ENCODE results near the gene TMEM117.
"Not testable (repeated sequence)": the region's sequence is repeated elsewhere in the genome, so short reads cannot be mapped to it uniquely, and the experiment has no call there.

Gene TMEM117

GRCh38 chr12:43841253-43841652 is 5.4 kb downstream of the TMEM117 start:
- DNase-seq, result no peak

GRCh38 chr12:43842259-43842658 is 6.4 kb downstream of the TMEM117 start:
- DNase-seq, result no peak

GRCh38 chr12:43847425-43848225 is 11.7 kb downstream of the TMEM117 start:
- DNase-seq, result not testable (repeated sequence)

- no peak for DNase-seq
Observed at GRCh38 chr12:43848226-43848507, 12.3 kb downstream of the TMEM117 start.

GRCh38 chr12:43848786-43849185 is 12.9 kb downstream of the TMEM117 start:
- DNase-seq, result no peak

- DNase-seq, result no peak
Observed at GRCh38 chr12:43852744-43853143, 16.9 kb downstream of the TMEM117 start.

GRCh38 chr12:43856972-43857371 is 21.1 kb downstream of the TMEM117 start:
- no peak for DNase-seq

GRCh38 chr12:43858096-43858495 is 22.2 kb downstream of the TMEM117 start:
- no peak for DNase-seq

GRCh38 chr12:43858991-43859390 is 23.1 kb downstream of the TMEM117 start:
- DNase-seq, result no peak

GRCh38 chr12:43861015-43861839 is 25.3 kb downstream of the TMEM117 start:
- DNase-seq, result no peak

- DNase-seq, result no peak
Observed at GRCh38 chr12:43861840-43862150, 25.9 kb downstream of the TMEM117 start.

- DNase-seq, result no peak
Observed at GRCh38 chr12:43863770-43864366, 28.0 kb downstream of the TMEM117 start.

- DNase-seq, result not testable (repeated sequence)
Observed at GRCh38 chr12:43864557-43864956, 28.7 kb downstream of the TMEM117 start.

GRCh38 chr12:43869184-43869583 is 33.3 kb downstream of the TMEM117 start:
- no peak for DNase-seq

GRCh38 chr12:43869765-43870164 is 33.9 kb downstream of the TMEM117 start:
- not testable (repeated sequence) for DNase-seq

- not testable (repeated sequence) for DNase-seq
Observed at GRCh38 chr12:43871258-43871657, 35.4 kb downstream of the TMEM117 start.

GRCh38 chr12:43872396-43872795 is 36.5 kb downstream of the TMEM117 start:
- no peak for DNase-seq

GRCh38 chr12:43878050-43878449 is 42.2 kb downstream of the TMEM117 start:
- no peak for DNase-seq

GRCh38 chr12:43880547-43880946 is 44.7 kb downstream of the TMEM117 start:
- DNase-seq, result no peak

- peak; percentile 13 for DNase-seq
Observed at GRCh38 chr12:43882578-43883178, 46.8 kb downstream of the TMEM117 start.

- DNase-seq, result no peak
Observed at GRCh38 chr12:43883311-43883710, 47.4 kb downstream of the TMEM117 start.

- no peak for DNase-seq
Observed at GRCh38 chr12:43883748-43884147, 47.9 kb downstream of the TMEM117 start.

- DNase-seq, result no peak
Observed at GRCh38 chr12:43884683-43885410, 49.0 kb downstream of the TMEM117 start.
